ENCODE measurements around the gene FNBP1.

GRCh38 chr9:129952337-129952736, 90.7 kb downstream of the FNBP1 start:
- TF ChIP-seq CTCF (IDR thresholded peaks at IDR 0.05) (no peak), POLR2AphosphoS5 (IDR thresholded peaks at IDR 0.05; ENCODE audit: low read depth, low read length) (no peak), SIN3A (IDR thresholded peaks at IDR 0.05; ENCODE audit: borderline replicate concordance, insufficient read depth, low read depth, low read length) (no peak), REST (IDR thresholded peaks at IDR 0.05; ENCODE audit: insufficient read depth in 1 of 2, low read depth in 2 of 2, low read length in 1 of 2) (no peak), TCF7L2 (IDR thresholded peaks at IDR 0.05; ENCODE audit: low read depth, low read length) (no peak)
